HEK293T (cell line): ENCODE data around the gene CNIH3.

Source experiments
- ARNT ChIP-seq: fragments of 450-650 bp; IDR thresholded peaks from 2 replicates; pipeline ENCODE4 v1.6.1; 2017; ENCODE audit warnings: mild to moderate bottlenecking
- BHLHE40 ChIP-seq: fragments of 450-650 bp; IDR thresholded peaks from 2 replicates; pipeline ENCODE4 v1.6.1; 2016; ENCODE audit warnings: mild to moderate bottlenecking, moderate library complexity, borderline replicate concordance
- CTBP1 ChIP-seq: fragments of 450-650 bp; IDR thresholded peaks from 2 replicates; pipeline ENCODE4 v1.6.1; 2016; ENCODE audit warnings: borderline replicate concordance
- FOXA1 ChIP-seq: fragments of 450-650 bp; IDR thresholded peaks from 2 replicates; pipeline ENCODE4 v1.6.1; 2016; ENCODE audit warnings: mild to moderate bottlenecking
- FOXK2 ChIP-seq: fragments of 450-650 bp; IDR thresholded peaks from 2 replicates; pipeline ENCODE4 v1.6.1; 2016; ENCODE audit warnings: mild to moderate bottlenecking
- FOXM1 ChIP-seq: fragments of 450-650 bp; IDR thresholded peaks from 2 replicates; pipeline ENCODE4 v1.6.1; 2017; ENCODE audit warnings: mild to moderate bottlenecking, borderline replicate concordance
- HDGF ChIP-seq: fragments of 450-650 bp; IDR thresholded peaks from 2 replicates; pipeline ENCODE4 v1.6.1; 2017; ENCODE audit warnings: antibody characterized with exemption, borderline replicate concordance
- L3MBTL2 ChIP-seq: fragments of 450-650 bp; conservative IDR thresholded peaks from 2 replicates; pipeline ENCODE4 v1.6.1; 2016; ENCODE audit warnings: mild to moderate bottlenecking
- NFRKB ChIP-seq: fragments of 450-650 bp; IDR thresholded peaks from 2 replicates; pipeline ENCODE4 v1.6.1; 2016; ENCODE audit warnings: mild to moderate bottlenecking, moderate library complexity
- SP1 ChIP-seq: fragments of 450-650 bp; IDR thresholded peaks from 2 replicates; pipeline ENCODE4 v1.6.1; 2017
- TARDBP ChIP-seq: fragments of 450-650 bp; IDR thresholded peaks from 2 replicates; pipeline ENCODE4 v1.6.1; 2016
- ZNF384 ChIP-seq: fragments of 450-650 bp; IDR thresholded peaks from 2 replicates; pipeline ENCODE4 v1.6.1; 2016

GRCh38 chr1:224647449-224647848 lies 31.3 kb downstream of the CNIH3 start:
- no peak for TF ChIP-seq ZNF384
- no peak for TF ChIP-seq FOXA1
- no peak for TF ChIP-seq TARDBP
- TF ChIP-seq ARNT, result no peak
- TF ChIP-seq FOXM1, result no peak
- TF ChIP-seq L3MBTL2, result no peak
- TF ChIP-seq NFRKB, result no peak
- no peak for TF ChIP-seq BHLHE40
- TF ChIP-seq CTBP1, result no peak
- TF ChIP-seq SP1, result no peak
- TF ChIP-seq FOXK2, result no peak
- no peak for TF ChIP-seq HDGF
